Measurements from ENCODE around the gene WAC.

DNA sequence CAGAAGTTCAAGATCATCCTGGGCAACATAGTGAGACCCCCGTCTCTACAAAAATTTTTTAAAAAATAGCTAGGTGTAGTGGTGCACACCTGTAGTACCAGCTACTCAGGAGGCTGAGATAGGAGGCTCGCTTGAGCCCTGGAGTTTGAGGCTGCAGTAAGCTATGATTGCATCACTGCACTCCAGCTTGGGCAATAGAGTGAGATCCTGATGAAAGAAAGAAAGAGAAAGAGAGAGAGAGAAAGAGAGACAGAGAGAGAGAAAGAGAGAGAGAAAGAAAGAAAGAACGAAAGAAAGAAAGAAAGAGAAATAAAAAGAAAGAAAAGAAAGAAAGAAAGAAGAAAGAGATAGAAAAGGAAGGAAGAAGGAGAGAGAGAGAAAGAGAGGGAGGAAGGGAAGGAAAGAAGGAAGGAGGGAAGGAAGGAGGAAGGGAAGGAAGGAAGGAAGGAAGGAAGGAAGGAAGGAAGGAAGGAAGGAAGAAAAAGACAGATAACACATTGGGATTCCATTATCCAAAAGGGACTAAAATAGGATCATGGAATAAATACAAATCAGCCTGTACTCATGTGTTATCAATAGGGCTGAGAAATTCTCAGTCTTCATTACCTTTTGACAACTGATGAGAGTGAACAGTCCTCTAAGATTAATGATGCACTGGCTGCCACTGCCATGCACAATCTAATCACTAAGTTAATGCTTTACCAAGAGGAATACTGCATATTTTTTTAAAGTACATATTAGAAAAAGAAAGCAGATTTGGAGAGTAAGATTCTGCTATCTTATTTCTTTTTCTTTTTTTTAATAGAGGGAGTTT, 35.4 kb upstream of the WAC start:
- TF ChIP-seq, protein P1, sequence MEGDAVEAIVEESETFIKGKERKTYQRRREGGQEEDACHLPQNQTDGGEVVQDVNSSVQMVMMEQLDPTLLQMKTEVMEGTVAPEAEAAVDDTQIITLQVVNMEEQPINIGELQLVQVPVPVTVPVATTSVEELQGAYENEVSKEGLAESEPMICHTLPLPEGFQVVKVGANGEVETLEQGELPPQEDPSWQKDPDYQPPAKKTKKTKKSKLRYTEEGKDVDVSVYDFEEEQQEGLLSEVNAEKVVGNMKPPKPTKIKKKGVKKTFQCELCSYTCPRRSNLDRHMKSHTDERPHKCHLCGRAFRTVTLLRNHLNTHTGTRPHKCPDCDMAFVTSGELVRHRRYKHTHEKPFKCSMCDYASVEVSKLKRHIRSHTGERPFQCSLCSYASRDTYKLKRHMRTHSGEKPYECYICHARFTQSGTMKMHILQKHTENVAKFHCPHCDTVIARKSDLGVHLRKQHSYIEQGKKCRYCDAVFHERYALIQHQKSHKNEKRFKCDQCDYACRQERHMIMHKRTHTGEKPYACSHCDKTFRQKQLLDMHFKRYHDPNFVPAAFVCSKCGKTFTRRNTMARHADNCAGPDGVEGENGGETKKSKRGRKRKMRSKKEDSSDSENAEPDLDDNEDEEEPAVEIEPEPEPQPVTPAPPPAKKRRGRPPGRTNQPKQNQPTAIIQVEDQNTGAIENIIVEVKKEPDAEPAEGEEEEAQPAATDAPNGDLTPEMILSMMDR (IDR thresholded peaks at IDR 0.05): no peak
- TF ChIP-seq POLR2A (IDR thresholded peaks at IDR 0.05) (no peak), POLR2AphosphoS5 (IDR thresholded peaks at IDR 0.05) (no peak)

Data from stomach (tissue), 4 donors.